ENCODE measurements around the gene EDDM13. TPM values are rescaled to one million over a fixed set of nuclear protein-coding genes. Genes with fewer than 3 reads are reported as not detected.

The EDDM13 gene
- total RNA-seq, 4 donors from 2014 or later: not detected

DNA sequence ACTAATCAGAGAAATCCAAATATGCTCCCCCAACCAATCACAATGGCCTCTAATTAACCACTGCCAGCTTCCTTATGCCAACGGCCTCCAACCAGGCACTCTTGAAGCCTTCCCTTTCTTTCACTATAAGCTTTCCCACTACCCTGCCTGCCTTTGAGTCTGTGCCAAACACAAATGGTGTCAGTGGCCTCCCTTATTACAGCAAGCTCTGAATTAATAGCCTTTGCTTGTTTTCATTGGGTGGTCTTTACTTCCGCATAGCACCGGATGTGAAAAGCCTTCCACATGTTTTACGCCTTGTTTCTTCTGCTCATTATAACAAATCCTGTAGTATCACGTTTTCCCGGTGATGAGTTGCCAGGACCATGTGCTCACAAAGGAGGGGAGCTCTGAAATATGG is 1.4 kb upstream of the EDDM13 start:
- H3K9me3 ChIP-seq: no peaks in the 10 kb centered on the region
- in situ Hi-C loops (cut with MboI; ENCODE audit: low sequenced_read_pairs in 4 of 4): no loop called here
- H3K36me3 ChIP-seq: no peaks in the 10 kb centered on the region
- H3K27me3 ChIP-seq: no peaks in the 10 kb centered on the region
- no peak overlapping the region for H3K4me3 ChIP-seq
- ATAC-seq (no peak), DNase-seq (no peak)
- H3K4me1 ChIP-seq: no peaks in the 10 kb centered on the region
- no peak overlapping the region for H3K27ac ChIP-seq
- TF ChIP-seq POLR2A (IDR thresholded peaks at IDR 0.05): no peak
- TF ChIP-seq, protein P1, sequence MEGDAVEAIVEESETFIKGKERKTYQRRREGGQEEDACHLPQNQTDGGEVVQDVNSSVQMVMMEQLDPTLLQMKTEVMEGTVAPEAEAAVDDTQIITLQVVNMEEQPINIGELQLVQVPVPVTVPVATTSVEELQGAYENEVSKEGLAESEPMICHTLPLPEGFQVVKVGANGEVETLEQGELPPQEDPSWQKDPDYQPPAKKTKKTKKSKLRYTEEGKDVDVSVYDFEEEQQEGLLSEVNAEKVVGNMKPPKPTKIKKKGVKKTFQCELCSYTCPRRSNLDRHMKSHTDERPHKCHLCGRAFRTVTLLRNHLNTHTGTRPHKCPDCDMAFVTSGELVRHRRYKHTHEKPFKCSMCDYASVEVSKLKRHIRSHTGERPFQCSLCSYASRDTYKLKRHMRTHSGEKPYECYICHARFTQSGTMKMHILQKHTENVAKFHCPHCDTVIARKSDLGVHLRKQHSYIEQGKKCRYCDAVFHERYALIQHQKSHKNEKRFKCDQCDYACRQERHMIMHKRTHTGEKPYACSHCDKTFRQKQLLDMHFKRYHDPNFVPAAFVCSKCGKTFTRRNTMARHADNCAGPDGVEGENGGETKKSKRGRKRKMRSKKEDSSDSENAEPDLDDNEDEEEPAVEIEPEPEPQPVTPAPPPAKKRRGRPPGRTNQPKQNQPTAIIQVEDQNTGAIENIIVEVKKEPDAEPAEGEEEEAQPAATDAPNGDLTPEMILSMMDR (IDR thresholded peaks at IDR 0.05 in 4 of 5, conservative IDR thresholded peaks at IDR 0.05 in 1 of 5): no peak
- intact Hi-C loops (cut with DNase I; ENCODE audit: low total_unique reads): no loop called here

DNA sequence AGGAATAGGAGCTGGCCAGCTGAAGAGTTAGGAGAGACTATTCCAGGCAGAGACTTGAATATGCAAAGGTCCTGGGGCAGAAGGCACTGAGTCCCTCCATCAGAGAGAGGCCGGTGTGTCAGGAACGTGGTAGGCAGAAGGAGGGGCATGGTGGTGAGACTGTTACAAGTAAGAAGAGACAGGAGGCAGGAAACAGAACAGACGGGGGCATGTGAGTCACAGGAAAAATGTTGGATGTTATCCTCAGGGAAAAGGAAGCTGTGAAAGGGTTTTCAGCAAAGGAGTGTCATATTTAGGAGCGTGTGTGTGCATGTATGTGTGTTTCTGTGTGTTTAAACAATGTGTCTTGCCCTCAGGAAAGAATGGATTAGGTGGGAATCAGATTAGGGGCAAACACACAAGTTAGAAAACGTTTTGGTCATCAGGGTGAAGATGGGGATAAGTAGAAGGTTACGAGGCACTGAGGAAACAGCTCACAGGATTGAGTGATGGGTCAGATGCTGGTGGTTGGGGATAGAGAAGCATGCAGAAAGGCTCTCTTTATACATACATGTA is 1.1 kb downstream of the EDDM13 start:
- no peak overlapping the region for H3K4me3 ChIP-seq

DNA sequence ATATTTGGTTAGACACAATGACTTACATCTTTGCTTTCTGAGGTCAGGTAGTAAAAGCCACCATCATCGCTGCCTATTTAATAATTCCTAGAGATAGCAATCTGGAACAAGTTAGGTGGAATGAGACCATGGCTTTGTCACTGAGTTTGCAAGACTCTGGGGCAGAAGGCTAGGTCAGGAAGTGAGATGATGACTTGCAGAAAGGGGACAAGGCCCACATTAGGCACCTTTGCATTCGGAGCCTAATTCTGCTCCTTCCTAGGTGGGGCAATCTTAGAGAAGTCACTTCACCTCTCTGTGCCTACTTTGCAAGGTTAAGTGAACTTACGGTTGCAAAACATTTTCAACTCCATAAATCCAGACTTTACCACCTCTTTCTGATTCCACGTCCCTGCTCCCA is 10.3 kb downstream of the EDDM13 start:
- intact Hi-C loops (cut with DNase I; ENCODE audit: low total_unique reads) (no loop called here), in situ Hi-C loops (cut with MboI; ENCODE audit: low sequenced_read_pairs in 4 of 4) (no loop called here)
- Histone ChIP-seq H3K27ac (no peak overlapping the region), H3K27me3 (no peaks in the 10 kb centered on the region), H3K4me3 (no peak overlapping the region), H3K4me1 (no peaks in the 10 kb centered on the region), H3K9me3 (no peaks in the 10 kb centered on the region), H3K36me3 (no peaks in the 10 kb centered on the region)
- no peak for ATAC-seq
- TF ChIP-seq POLR2A (IDR thresholded peaks at IDR 0.05): no peak
- TF ChIP-seq, protein P1 (IDR thresholded peaks at IDR 0.05 in 4 of 5, conservative IDR thresholded peaks at IDR 0.05 in 1 of 5): no peak
- no peak for DNase-seq

More for the DNA sequence above, 1.1 kb downstream of the EDDM13 start:
- no peak overlapping the region for H3K27ac ChIP-seq
- ATAC-seq: no peak
- H3K4me1 ChIP-seq: no peaks in the 10 kb centered on the region
- in situ Hi-C loops (cut with MboI; ENCODE audit: low sequenced_read_pairs in 4 of 4): no loop called here
- H3K27me3 ChIP-seq: no peaks in the 10 kb centered on the region
- intact Hi-C loops (cut with DNase I; ENCODE audit: low total_unique reads): no loop called here
- TF ChIP-seq POLR2A (IDR thresholded peaks at IDR 0.05): no peak
- TF ChIP-seq, protein P1 (IDR thresholded peaks at IDR 0.05 in 4 of 5, conservative IDR thresholded peaks at IDR 0.05 in 1 of 5): no peak
- H3K36me3 ChIP-seq: no peaks in the 10 kb centered on the region
- H3K9me3 ChIP-seq: no peaks in the 10 kb centered on the region
- DNase-seq: no peak

DNA sequence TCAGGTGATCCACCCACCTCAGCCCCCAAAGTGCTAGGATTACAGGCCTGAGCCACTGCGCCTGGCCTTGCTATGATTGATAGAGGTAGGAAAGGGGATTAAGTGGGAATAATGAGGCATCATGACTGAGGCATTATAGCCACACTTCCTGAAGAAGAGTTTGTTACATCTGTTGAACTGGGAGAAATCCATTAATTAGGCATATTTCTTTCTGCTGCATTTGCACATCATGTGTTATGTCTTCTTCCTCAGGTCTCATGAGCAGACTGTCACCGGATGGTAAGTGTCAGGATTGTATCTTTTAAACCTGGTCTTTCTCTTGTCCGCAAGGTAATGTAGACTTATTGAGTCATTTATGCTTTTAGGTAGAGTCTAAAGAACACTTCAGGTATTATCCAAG is 12.2 kb downstream of the EDDM13 start:
- DNase-seq: no peak
- no peaks in the 10 kb centered on the region for H3K4me1 ChIP-seq
- no peak for ATAC-seq
- intact Hi-C loops (cut with DNase I; ENCODE audit: low total_unique reads): no loop called here
- no peaks in the 10 kb centered on the region for H3K9me3 ChIP-seq
- in situ Hi-C loops (cut with MboI; ENCODE audit: low sequenced_read_pairs in 4 of 4): no loop called here
- H3K27me3 ChIP-seq: no peaks in the 10 kb centered on the region
- TF ChIP-seq, protein P1 (IDR thresholded peaks at IDR 0.05 in 4 of 5, conservative IDR thresholded peaks at IDR 0.05 in 1 of 5): no peak
- TF ChIP-seq POLR2A (IDR thresholded peaks at IDR 0.05): no peak
- H3K27ac ChIP-seq: no peak overlapping the region
- H3K36me3 ChIP-seq: no peaks in the 10 kb centered on the region
- no peak overlapping the region for H3K4me3 ChIP-seq

DNA sequence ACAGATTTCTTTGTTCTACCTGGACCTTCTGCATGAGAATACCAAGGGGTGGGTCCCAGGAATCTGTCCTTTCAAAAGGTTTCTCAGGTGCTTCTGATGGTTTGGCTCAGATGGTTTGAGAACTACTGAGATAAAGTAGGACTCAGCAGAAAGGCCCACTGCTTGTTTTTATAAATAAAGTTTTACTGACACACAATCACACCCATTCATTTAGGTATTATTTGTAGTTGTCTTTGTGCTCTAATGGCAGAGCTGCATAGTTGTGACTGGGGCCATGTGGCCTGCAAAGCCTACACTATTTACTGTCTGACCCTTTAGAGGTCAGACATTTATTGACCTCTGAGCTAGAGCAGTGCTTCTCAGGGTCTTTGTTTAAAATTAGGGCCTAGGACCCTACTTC is 17.6 kb downstream of the EDDM13 start:
- in situ Hi-C loops (cut with MboI; ENCODE audit: low sequenced_read_pairs in 4 of 4) (no loop called here), intact Hi-C loops (cut with DNase I; ENCODE audit: low total_unique reads) (no loop called here)
- no peak for ATAC-seq
- H3K9me3 ChIP-seq: no peaks in the 10 kb centered on the region
- DNase-seq: no peak
- H3K27me3 ChIP-seq: no peaks in the 10 kb centered on the region
- no peaks in the 10 kb centered on the region for H3K36me3 ChIP-seq
- no peaks in the 10 kb centered on the region for H3K4me1 ChIP-seq
- TF ChIP-seq POLR2A (IDR thresholded peaks at IDR 0.05): no peak
- TF ChIP-seq, protein P1 (IDR thresholded peaks at IDR 0.05 in 4 of 5, conservative IDR thresholded peaks at IDR 0.05 in 1 of 5): no peak
- H3K27ac ChIP-seq: no peak overlapping the region
- no peak overlapping the region for H3K4me3 ChIP-seq
